Measurements from ENCODE around the gene ARID1B. TPM values are rescaled to one million over a fixed set of nuclear protein-coding genes. Genes with fewer than 3 reads are reported as not detected.

Gene ARID1B
- polyA plus RNA-seq, 1 experiment, result 19.2 TPM

GRCh38 chr6:157121897-157122296 is 344.7 kb downstream of the ARID1B start:
- DNase-seq (ENCODE audit: low read depth, low spot score), result no peak
- POLR2A ChIA-PET, result no interaction called here
- H3K9me3 ChIP-seq (ENCODE audit: control insufficient read depth, insufficient read depth, low read length), result no peaks in the 10 kb centered on the region
- CTCF ChIA-PET, result interaction anchor here (0.6 kb wide), 1 partner anchor 635 kb away, joined by 6 read pairs; no protein-coding TSS in a partner anchor
- no peak overlapping the region for H3K27ac ChIP-seq (ENCODE audit: low read depth, low read length)
- H3K27me3 ChIP-seq (ENCODE audit: control insufficient read depth, insufficient read depth, low read length), result no peaks in the 10 kb centered on the region
- TF ChIP-seq, protein P1, sequence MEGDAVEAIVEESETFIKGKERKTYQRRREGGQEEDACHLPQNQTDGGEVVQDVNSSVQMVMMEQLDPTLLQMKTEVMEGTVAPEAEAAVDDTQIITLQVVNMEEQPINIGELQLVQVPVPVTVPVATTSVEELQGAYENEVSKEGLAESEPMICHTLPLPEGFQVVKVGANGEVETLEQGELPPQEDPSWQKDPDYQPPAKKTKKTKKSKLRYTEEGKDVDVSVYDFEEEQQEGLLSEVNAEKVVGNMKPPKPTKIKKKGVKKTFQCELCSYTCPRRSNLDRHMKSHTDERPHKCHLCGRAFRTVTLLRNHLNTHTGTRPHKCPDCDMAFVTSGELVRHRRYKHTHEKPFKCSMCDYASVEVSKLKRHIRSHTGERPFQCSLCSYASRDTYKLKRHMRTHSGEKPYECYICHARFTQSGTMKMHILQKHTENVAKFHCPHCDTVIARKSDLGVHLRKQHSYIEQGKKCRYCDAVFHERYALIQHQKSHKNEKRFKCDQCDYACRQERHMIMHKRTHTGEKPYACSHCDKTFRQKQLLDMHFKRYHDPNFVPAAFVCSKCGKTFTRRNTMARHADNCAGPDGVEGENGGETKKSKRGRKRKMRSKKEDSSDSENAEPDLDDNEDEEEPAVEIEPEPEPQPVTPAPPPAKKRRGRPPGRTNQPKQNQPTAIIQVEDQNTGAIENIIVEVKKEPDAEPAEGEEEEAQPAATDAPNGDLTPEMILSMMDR (IDR thresholded peaks at IDR 0.05; ENCODE audit: low read depth, low read length), result no peak
- no peak overlapping the region for H3K4me3 ChIP-seq (ENCODE audit: low read depth, low read length)

- Histone ChIP-seq H3K27ac (ENCODE audit: low read depth, low read length) (no peak overlapping the region), H3K4me3 (ENCODE audit: low read depth, low read length) (no peak overlapping the region), H3K9me3 (ENCODE audit: control insufficient read depth, insufficient read depth, low read length) (no peaks in the 10 kb centered on the region), H3K27me3 (ENCODE audit: control insufficient read depth, insufficient read depth, low read length) (no peaks in the 10 kb centered on the region)
- ChIA-PET POLR2A (no interaction called here), CTCF (no interaction called here)
- DNase-seq (ENCODE audit: low read depth, low spot score), result no peak
- TF ChIP-seq, protein P1 (IDR thresholded peaks at IDR 0.05; ENCODE audit: low read depth, low read length), result no peak
Observed at GRCh38 chr6:157123234-157123633, 346.1 kb downstream of the ARID1B start.

DNA sequence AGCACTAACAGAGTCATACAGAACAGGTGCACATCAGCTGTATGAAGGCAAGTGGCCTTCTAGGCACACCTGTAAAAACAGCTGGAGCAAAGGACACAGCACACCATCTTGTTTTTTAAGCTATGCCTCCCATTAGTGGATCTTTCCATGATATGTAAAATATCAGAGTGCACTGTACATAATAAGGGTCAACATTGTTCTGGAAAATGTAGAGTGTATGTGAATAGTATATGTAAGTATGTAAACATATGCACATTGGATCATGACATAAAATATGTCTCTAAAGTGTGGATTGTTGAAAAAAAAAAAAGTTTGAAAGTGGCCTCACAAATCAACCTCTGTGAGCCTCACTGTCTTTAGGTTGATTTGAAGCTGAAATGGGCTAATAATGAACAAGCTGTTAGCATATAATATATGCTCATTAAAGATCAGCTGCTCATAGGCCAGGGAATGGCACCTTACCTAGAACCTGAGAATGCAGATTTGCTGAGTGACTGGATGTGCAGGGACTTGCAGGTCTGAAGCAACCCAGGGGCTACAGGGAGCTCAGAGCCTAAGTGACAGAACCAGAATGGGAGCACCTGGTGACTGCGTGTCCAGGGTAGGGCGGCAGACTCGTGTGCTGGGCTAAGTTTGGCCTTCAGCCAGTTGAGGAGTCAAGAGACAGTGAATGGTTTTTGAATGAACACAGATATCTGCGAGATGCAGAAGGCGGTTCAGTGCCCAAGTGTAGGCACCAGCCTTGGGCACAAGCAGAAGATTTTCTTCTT is 347.5 kb downstream of the ARID1B start:
- H3K27me3 ChIP-seq (ENCODE audit: control insufficient read depth, insufficient read depth, low read length), result no peaks in the 10 kb centered on the region
- no peaks in the 10 kb centered on the region for H3K9me3 ChIP-seq (ENCODE audit: control insufficient read depth, insufficient read depth, low read length)
- TF ChIP-seq, protein P1 (IDR thresholded peaks at IDR 0.05; ENCODE audit: low read depth, low read length), result no peak
- DNase-seq (ENCODE audit: low read depth, low spot score), result no peak
- no peak overlapping the region for H3K4me3 ChIP-seq (ENCODE audit: low read depth, low read length)
- no peak overlapping the region for H3K27ac ChIP-seq (ENCODE audit: low read depth, low read length)
- ChIA-PET CTCF (no interaction called here), POLR2A (no interaction called here)

DNA sequence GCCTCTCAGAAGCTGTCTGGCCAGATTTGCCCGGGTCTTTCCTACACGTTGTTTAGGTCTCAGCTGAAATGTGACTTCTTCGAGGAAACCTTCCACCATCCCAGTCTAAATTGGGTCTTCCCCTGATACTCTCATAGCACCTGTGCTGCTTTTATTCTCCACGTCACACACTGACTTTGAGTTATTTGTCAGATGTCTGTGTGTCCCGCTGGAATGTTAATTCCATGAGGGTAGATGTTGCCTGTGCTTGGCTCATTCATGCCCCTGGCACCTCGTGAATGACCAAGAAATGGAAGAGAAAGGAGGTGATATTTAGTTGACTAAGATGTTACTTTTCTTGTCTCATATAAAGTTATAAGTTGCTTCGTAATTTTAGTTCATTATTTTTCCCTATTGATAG is 348.4 kb downstream of the ARID1B start:
- H3K9me3 ChIP-seq (ENCODE audit: control insufficient read depth, insufficient read depth, low read length), result no peaks in the 10 kb centered on the region
- no peak overlapping the region for H3K27ac ChIP-seq (ENCODE audit: low read depth, low read length)
- DNase-seq (ENCODE audit: low read depth, low spot score), result no peak
- CTCF ChIA-PET, result no interaction called here
- POLR2A ChIA-PET, result no interaction called here
- no peak overlapping the region for H3K4me3 ChIP-seq (ENCODE audit: low read depth, low read length)
- no peaks in the 10 kb centered on the region for H3K27me3 ChIP-seq (ENCODE audit: control insufficient read depth, insufficient read depth, low read length)
- TF ChIP-seq, protein P1 (IDR thresholded peaks at IDR 0.05; ENCODE audit: low read depth, low read length), result no peak

- H3K4me3 ChIP-seq (ENCODE audit: low read depth, low read length), result no peak overlapping the region
- DNase-seq (ENCODE audit: low read depth, low spot score), result no peak
- TF ChIP-seq, protein P1 (IDR thresholded peaks at IDR 0.05; ENCODE audit: low read depth, low read length), result no peak
- ChIA-PET POLR2A (no interaction called here), CTCF (no interaction called here)
- H3K27ac ChIP-seq (ENCODE audit: low read depth, low read length), result no peak overlapping the region
- no peaks in the 10 kb centered on the region for H3K9me3 ChIP-seq (ENCODE audit: control insufficient read depth, insufficient read depth, low read length)
- no peaks in the 10 kb centered on the region for H3K27me3 ChIP-seq (ENCODE audit: control insufficient read depth, insufficient read depth, low read length)
Observed at GRCh38 chr6:157126183-157127098, 349.3 kb downstream of the ARID1B start.

Measured in AG04450 (cell line).